Activated naive CD4-positive, alpha-beta T cell treated with anti-CD3 and anti-CD28 coated beads, Interleukin-2, amount 50 U/mL, for 24 hours (primary cell): ENCODE data around the gene FTCDNL1.
A peak's percentile ranks its signal among the peaks of the same experiment; 100 is the strongest.

ENCODE experiments used
- H3K27ac Mint-ChIP-seq: one replicate; pipeline ENCODE4 v1.8.0; 2021; ENCODE audit warnings: mild to moderate bottlenecking, mixed read lengths
- H3K27me3 Mint-ChIP-seq: one replicate; pipeline ENCODE4 v1.8.0; 2021; ENCODE audit warnings: mixed read lengths
- H3K36me3 Mint-ChIP-seq: one replicate; pipeline ENCODE4 v1.8.0; 2021; ENCODE audit warnings: mixed read lengths
- H3K4me1 Mint-ChIP-seq: one replicate; pipeline ENCODE4 v1.8.0; 2021; ENCODE audit warnings: mixed read lengths
- H3K4me3 Mint-ChIP-seq: one replicate; pipeline ENCODE4 v1.8.0; 2021; ENCODE audit warnings: mild to moderate bottlenecking, mixed read lengths
- H3K9me3 Mint-ChIP-seq: one replicate; pipeline ENCODE4 v1.8.0; 2021; ENCODE audit warnings: mixed read lengths

Gene FTCDNL1

DNA sequence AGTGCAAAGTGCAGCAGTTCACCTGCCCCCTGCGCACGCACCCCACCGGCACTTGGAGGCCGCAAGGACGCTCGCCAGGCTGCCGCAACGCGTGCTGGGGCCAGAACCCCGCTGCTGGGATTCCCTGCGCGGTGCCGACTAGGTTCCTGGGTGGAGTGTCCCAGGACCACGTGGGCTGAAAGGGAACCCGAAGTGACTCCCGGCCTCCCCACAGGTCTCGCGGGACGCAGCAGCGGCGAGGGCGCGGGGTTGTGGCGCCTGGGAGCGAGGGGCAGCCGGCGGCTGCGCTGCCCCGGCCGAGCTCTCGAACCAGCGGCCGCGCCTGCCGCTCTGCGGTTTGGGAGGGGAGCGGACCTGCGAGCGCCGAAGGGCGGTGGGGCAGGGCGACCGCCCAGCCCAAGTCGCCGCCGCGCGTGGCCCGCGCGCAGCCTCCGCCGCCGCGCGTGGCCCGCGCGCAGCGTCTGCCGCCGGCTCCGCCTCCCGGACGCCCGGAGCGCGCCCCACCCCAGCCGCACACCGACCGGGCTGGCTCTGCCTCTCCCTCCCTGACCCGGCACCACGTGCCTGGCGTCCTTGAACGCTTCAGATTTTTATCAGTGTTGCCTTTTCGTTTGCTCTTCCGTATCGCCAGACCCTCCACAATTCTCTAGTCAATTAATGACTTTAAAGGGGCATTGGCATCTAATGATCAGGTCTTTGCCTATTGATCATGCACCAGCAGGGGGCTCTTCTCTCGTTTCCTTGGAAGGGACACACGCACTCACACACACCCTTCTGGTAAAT, at the start of gene FTCDNL1:
Gene FTCDNL1 (minus strand): TSS at position 475 of the 783 bp plus-strand sequence. CDS start 2,230 bp downstream, outside the sequence.
- Mint-ChIP-seq H3K36me3 (no peaks in the 10 kb centered on the region), H3K4me1 (peaks cover 6% of the 10 kb centered on the region), H3K27me3 (no peaks in the 10 kb centered on the region), H3K4me3 (peak within 1 kb of the TSS; percentile 98), H3K9me3 (no peaks in the 10 kb centered on the region), H3K27ac (peak within 1 kb of the TSS; percentile 98)

DNA sequence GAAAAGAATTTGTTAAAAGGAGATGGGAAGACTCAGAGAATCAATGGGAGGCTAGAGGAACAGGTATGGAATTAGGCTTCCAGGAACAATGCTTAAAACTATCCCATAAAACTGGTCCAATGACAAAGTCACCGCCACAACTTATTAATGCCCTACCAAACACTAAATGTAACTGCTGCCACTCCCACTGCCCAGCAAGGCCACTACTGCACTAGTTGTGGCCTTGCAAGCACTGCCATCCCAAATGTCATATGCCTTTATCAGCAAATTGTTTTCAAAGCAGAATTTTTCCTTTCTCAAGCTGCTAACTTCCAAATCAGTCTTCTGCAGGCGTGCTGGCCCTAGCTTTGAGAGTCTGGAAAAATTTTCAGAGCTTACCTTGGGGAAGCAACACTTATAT, 45.6 kb upstream of the FTCDNL1 start:
- no peaks in the 10 kb centered on the region for H3K9me3 Mint-ChIP-seq
- H3K27ac Mint-ChIP-seq: no peak overlapping the region
- H3K4me1 Mint-ChIP-seq: no peaks in the 10 kb centered on the region
- no peak overlapping the region for H3K4me3 Mint-ChIP-seq
- H3K36me3 Mint-ChIP-seq: no peaks in the 10 kb centered on the region
- H3K27me3 Mint-ChIP-seq: no peaks in the 10 kb centered on the region

DNA sequence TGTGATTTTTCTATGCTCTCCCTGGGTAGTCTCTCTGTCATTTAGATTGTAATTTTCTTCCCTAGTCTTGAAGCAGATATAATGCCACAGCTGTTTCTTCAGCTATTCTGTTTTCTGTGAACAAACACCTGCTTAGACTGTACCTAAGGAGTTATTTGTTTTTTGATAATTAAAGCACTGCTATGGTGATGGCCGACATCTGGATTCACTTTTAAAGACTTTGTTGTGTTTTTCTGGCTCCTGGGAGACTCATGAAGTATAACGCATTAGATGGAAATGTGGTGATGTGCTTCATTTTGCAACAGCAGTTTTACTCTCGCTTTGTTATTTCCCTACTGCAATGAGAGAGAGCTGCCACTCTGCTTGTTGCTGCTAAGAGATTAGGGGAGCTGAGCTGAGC, 44.4 kb upstream of the FTCDNL1 start:
- Mint-ChIP-seq H3K4me3 (no peak overlapping the region), H3K27ac (no peak overlapping the region), H3K36me3 (no peaks in the 10 kb centered on the region), H3K27me3 (no peaks in the 10 kb centered on the region), H3K4me1 (no peaks in the 10 kb centered on the region), H3K9me3 (no peaks in the 10 kb centered on the region)

DNA sequence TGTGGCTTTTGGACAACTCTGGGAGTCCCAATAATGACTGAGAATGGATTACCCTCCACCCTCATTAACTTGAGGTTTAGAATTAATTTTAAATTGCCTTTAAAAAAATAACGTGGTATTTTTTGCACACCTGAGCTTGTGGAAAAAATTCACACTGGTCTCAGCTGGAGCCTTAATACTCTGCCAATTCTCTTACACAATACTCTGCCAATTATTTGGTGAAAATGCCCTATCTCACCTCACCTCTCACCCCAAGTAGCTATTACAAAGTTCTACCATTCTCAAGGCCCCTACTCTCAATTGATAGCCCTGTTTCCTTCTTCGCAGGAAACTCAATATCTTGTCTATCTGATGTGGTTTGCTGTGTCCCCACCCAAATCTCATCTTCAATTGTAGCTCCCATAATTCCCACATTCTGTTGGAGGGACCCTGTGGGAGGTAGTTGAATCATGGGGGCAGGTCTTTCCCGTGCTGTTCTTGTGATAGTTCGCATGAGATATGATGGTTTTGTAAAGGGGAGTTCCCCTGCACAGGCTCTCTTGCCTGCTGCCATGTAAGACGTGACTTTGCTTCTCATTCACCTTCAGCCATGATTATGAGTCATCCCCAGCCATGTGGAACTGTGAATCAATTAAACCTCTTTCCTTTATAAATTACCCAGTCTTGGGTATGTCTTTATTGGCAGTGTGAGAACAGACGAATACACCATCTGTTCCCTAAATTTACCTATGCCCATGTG, 32.7 kb upstream of the FTCDNL1 start:
- Mint-ChIP-seq H3K9me3 (no peaks in the 10 kb centered on the region), H3K27me3 (peaks cover 2% of the 10 kb centered on the region), H3K36me3 (no peaks in the 10 kb centered on the region), H3K27ac (no peak overlapping the region), H3K4me3 (no peak overlapping the region), H3K4me1 (peaks cover 4% of the 10 kb centered on the region)

DNA sequence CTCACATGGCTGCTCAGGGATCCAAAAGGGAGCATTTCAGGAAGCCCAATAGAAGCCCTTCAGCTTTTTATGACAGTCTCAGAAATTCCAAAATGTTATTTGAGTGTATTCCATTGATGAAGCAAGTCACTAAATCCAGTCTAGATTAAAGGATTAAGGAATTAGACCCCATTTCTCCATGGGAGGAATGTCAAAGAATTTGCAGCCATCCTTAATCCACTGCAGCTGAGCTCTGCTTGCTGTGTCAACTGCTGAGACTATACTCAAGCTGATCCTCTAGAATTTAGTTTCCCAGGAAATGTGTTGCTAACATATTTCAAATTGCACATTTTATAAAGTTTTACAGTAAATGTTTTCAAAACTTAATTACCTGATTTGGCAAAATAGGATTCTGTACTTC, 31.7 kb upstream of the FTCDNL1 start:
- H3K27me3 Mint-ChIP-seq: peaks cover 2% of the 10 kb centered on the region
- no peak overlapping the region for H3K27ac Mint-ChIP-seq
- H3K4me1 Mint-ChIP-seq: peaks cover 4% of the 10 kb centered on the region
- no peaks in the 10 kb centered on the region for H3K9me3 Mint-ChIP-seq
- no peaks in the 10 kb centered on the region for H3K36me3 Mint-ChIP-seq
- H3K4me3 Mint-ChIP-seq: no peak overlapping the region

DNA sequence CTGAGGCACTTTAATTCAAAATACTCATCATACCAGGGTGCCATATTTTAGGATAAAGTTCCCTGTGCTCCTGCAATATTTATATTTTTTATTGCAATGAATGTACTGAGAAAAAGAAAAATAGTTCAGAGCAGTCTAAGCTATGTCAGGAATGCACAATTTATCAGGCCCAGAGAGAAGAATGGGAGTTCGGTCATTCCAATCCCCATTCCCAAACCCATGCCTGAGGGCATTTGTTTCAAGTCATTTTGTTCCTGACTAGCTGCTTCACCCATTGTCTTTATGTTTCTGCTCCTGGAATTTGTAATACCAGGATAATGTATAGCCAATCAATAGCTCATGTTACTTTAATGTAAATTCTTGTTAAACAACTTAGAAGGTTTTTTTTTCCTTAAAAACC, 24.4 kb upstream of the FTCDNL1 start:
- H3K4me1 Mint-ChIP-seq: no peaks in the 10 kb centered on the region
- H3K36me3 Mint-ChIP-seq: peaks cover 9% of the 10 kb centered on the region
- peaks cover 9% of the 10 kb centered on the region for H3K9me3 Mint-ChIP-seq
- no peak overlapping the region for H3K4me3 Mint-ChIP-seq
- H3K27ac Mint-ChIP-seq: no peak overlapping the region
- peaks cover 11% of the 10 kb centered on the region for H3K27me3 Mint-ChIP-seq

DNA sequence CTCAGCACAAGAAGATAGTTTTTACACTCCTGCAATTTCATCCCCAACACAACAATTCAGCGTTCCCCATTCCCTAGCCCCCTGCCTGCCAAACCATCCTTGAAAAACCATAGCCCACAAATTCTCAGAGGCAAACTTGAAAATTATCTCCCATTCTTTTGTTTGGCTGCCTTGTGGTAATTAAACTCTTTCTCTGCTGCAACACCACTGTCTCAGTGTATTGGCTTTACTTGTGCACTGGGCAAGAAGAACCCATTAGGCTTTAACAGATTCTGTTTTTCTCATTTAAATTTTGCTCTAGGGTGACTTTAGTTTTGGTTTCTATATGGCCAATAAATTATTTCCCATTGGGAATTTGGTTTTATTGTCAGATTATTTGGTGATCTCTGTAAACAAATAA, 23.2 kb upstream of the FTCDNL1 start:
- Mint-ChIP-seq H3K4me3 (no peak overlapping the region), H3K36me3 (peaks cover 9% of the 10 kb centered on the region), H3K9me3 (peaks cover 9% of the 10 kb centered on the region), H3K27ac (no peak overlapping the region), H3K4me1 (no peaks in the 10 kb centered on the region), H3K27me3 (peaks cover 11% of the 10 kb centered on the region)

DNA sequence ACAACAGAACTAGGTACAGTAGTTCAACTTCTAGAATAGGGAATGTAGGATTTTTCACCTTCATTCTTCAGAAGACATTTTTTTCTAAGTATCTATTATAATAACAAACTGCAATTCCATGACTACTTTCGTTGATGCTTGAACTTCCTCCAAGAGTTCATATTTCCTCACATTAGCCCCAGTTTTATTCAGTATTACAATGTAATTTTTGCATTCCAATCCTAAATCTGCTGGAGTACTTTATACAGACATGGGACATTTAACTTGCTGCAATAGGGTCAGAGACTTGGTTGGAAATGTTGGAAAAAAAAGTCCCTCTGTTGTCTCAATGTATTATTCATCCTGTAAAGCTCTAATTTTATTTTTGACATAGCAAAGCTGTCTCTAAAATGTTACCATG, 19.6 kb upstream of the FTCDNL1 start:
- peaks cover 15% of the 10 kb centered on the region for H3K27me3 Mint-ChIP-seq
- H3K4me3 Mint-ChIP-seq: no peak overlapping the region
- no peaks in the 10 kb centered on the region for H3K4me1 Mint-ChIP-seq
- H3K36me3 Mint-ChIP-seq: peaks cover 9% of the 10 kb centered on the region
- H3K9me3 Mint-ChIP-seq: peaks cover 9% of the 10 kb centered on the region
- no peak overlapping the region for H3K27ac Mint-ChIP-seq

DNA sequence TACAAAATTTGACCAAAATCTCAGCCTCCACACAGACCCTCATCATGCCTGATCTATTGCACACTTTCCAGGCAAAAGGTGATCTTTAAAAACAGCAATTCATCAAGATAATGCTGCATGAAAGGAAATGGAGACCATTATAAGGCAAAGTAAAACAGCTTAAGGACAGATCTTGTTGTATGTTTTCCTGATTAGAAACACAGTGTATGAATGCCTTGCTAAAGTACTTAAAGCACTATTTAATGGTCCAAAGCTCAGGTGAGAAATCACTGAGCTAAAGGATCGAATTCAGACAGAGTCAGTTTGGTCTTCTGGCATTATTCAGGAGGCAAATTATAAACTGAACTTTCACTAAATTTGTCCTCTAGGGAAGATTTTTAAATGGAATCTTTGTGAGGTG, 18.7 kb upstream of the FTCDNL1 start:
- Mint-ChIP-seq H3K4me3 (no peak overlapping the region), H3K9me3 (peaks cover 9% of the 10 kb centered on the region), H3K36me3 (peaks cover 9% of the 10 kb centered on the region), H3K27ac (no peak overlapping the region), H3K4me1 (no peaks in the 10 kb centered on the region), H3K27me3 (peaks cover 13% of the 10 kb centered on the region)

DNA sequence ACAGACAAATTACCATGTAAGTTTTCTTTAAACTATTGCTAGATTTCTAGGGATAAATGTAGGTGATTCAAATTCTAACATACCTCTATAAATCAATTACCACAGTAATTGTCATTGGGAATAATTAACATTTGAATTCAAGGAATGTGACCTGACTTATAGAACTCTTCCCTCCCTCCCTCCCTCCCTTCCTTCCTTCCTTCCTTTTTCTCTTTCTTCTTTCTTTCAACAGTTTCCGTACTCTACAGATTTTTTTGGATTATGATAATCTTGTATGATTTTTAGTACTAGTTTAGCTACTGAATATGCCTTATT, 18.2 kb upstream of the FTCDNL1 start:
- no peaks in the 10 kb centered on the region for H3K4me1 Mint-ChIP-seq
- peaks cover 5% of the 10 kb centered on the region for H3K36me3 Mint-ChIP-seq
- no peak overlapping the region for H3K27ac Mint-ChIP-seq
- peaks cover 5% of the 10 kb centered on the region for H3K9me3 Mint-ChIP-seq
- H3K27me3 Mint-ChIP-seq: peaks cover 11% of the 10 kb centered on the region
- no peak overlapping the region for H3K4me3 Mint-ChIP-seq

DNA sequence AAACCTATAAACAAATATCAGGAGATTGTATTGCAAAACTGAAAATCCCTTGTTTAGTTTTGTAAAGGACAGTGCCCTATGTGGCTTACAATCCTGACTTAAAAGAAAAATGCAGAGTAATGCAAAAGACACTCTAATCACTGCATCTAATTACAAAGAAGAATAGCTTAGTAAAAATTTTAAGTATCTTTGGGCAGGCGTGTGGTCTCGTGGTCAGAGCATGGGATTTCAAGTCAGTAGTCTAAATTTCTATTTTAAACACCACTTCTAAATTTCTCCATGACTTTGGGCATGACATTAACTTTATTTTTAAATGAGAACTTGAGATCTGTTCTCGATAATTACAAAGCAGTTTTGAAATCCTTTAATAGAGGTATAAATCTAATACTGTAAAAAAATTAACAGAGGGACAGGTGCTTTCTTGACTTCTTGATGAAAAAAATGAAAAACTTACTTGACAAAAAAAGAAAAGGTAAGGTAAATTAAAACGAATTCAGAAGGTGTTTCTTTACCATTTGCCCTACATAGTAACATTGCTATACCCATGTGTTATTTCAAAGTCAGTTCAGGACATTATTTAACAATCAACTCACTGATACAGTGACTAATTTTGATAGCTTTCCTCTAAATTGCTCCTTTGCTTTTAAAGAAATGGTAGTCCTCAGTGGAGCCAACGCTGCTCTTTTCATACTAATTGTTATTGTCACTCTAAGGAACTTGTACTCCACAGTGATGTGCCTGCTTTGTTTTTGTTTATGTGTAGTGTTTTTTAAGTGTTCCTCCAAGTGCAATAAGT, 17.6 kb upstream of the FTCDNL1 start:
- Mint-ChIP-seq H3K4me3 (no peak overlapping the region), H3K27ac (no peak overlapping the region), H3K27me3 (peaks cover 8% of the 10 kb centered on the region), H3K4me1 (no peaks in the 10 kb centered on the region), H3K9me3 (no peaks in the 10 kb centered on the region), H3K36me3 (no peaks in the 10 kb centered on the region)

DNA sequence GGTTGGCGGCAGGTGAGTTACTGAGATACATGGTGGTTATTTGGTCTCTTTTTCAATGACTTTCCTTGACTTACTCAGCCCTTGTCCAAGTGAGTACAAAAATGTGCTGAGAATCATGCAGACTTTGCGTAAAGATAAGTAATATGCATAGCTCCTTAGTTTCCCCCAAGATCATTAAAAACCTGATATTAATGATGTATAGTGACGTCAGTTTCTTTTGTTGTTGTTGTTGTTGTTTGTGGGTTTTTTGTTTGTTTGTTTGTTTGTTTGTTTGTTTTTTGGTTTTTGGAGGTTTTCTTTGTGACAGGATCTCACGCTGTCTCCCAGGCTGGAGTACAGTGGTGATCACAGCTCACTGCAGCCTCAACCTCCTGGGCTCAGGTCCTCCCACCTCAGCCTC, 14.9 kb upstream of the FTCDNL1 start:
- H3K4me3 Mint-ChIP-seq: no peak overlapping the region
- H3K27ac Mint-ChIP-seq: no peak overlapping the region
- H3K36me3 Mint-ChIP-seq: no peaks in the 10 kb centered on the region
- no peaks in the 10 kb centered on the region for H3K4me1 Mint-ChIP-seq
- peaks cover 10% of the 10 kb centered on the region for H3K27me3 Mint-ChIP-seq
- H3K9me3 Mint-ChIP-seq: no peaks in the 10 kb centered on the region

DNA sequence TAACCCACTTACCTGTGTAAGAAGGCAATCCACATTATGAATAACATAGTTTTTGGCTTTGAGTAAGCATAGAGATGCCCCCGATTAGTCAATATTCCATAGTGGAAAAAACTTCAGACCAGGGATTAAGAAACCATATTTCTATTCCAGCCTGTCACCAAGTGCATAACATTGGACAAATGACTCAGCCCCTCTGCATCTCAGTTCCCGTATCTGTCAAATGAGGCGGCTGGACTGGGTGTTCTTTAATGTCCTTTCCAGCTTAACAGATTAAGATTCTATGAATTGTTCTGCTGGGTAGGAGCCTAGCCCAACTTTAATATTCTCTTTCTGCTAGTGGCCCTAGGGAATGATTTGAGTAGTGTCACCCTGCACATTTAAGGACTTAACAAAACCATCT, 11.8 kb upstream of the FTCDNL1 start:
- no peaks in the 10 kb centered on the region for H3K9me3 Mint-ChIP-seq
- no peak overlapping the region for H3K27ac Mint-ChIP-seq
- H3K4me3 Mint-ChIP-seq: no peak overlapping the region
- H3K36me3 Mint-ChIP-seq: no peaks in the 10 kb centered on the region
- H3K27me3 Mint-ChIP-seq: peaks cover 8% of the 10 kb centered on the region
- H3K4me1 Mint-ChIP-seq: no peaks in the 10 kb centered on the region

DNA sequence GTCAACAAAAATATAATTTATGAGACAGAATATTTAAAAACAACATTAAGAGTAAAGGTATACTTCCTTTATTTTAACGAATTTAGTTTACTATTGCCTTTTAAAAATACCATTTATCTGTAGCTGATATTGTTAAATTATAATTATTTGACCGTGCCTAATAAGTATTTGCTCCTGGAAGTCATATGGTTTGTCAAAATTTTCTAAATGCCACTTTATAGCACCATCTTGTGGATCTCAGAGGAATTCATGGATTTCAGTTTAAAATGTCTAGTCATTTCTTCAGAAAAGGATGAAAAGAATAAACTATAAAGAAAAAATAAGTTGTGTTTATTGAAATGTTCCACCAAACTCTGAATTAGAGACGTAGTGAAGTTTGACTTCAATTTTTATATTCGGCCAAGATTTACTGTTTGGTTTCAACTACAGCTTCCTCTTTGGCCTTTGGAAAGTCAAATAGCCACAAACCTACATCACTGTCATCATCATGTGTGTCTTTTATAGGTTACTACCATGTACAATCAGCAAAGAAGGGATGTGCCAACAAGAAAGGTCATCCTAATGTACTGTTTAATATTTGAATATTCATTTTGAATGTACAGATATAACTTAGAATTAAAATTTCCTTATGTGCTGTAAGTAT, 10.3 kb upstream of the FTCDNL1 start:
- Mint-ChIP-seq H3K27ac (no peak overlapping the region), H3K4me3 (no peak overlapping the region), H3K9me3 (no peaks in the 10 kb centered on the region), H3K36me3 (no peaks in the 10 kb centered on the region), H3K27me3 (peaks cover 4% of the 10 kb centered on the region), H3K4me1 (no peaks in the 10 kb centered on the region)

DNA sequence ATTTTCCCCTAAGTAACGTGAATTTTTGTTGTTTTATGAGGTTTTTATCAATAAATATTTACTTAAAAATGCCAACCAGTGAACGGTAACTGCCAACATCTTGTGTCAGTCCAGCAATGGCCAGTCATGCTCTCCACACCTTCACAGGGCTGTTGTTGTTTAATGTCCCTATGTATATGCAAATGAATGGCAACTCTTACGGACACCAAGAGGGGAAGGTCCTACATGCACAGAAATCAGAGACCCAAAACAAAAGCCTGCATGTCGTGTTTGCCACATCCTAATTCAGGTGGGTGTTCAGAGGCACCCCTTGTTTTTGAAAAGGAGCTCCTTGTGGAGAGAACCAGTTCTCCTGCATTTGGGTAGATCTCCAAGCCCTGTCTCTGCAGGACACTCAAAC, 4.8 kb upstream of the FTCDNL1 start:
- Mint-ChIP-seq H3K4me3 (no peak overlapping the region), H3K27me3 (no peaks in the 10 kb centered on the region), H3K9me3 (no peaks in the 10 kb centered on the region), H3K36me3 (no peaks in the 10 kb centered on the region), H3K4me1 (peaks cover 6% of the 10 kb centered on the region), H3K27ac (no peak overlapping the region)
